WERI-Rb-1 (cell line): ENCODE data around the gene RWDD3.

Experiments
- DNase-seq: peaks from one replicate; pipeline ENCODE4 v3.0.0-alpha.2; 2020
- H3K27ac ChIP-seq: fragments of 250-450 bp; sonication (Bioruptor Pico); 2 replicates; pipeline ENCODE4 v1.5.1; 2020; ENCODE audit warnings: mild to moderate bottlenecking, moderate library complexity
- H3K27me3 ChIP-seq: fragments of 250-450 bp; sonication (Bioruptor Pico); 2 replicates; pipeline ENCODE4 v1.5.1; 2021; ENCODE audit warnings: mild to moderate bottlenecking, low read depth, moderate library complexity; ENCODE audit not compliant: insufficient read depth, severe bottlenecking
- H3K36me3 ChIP-seq: fragments of 250-450 bp; sonication (Bioruptor Pico); 2 replicates; pipeline ENCODE4 v1.5.1; 2020; ENCODE audit warnings: mild to moderate bottlenecking, moderate library complexity
- H3K4me3 ChIP-seq: 2 replicates; pipeline ENCODE4 v1.5.1; 2011; ENCODE audit warnings: low read depth, mild to moderate bottlenecking, control low read depth, low read length
- H3K9me3 ChIP-seq: fragments of 250-450 bp; sonication (Bioruptor Pico); 2 replicates; pipeline ENCODE4 v1.5.1; 2021; ENCODE audit warnings: mild to moderate bottlenecking, moderate library complexity; ENCODE audit not compliant: severe bottlenecking
- CTCF ChIP-seq: IDR thresholded peaks from 2 replicates; pipeline ENCODE4 v1.5.1; 2011; ENCODE audit warnings: low read depth, mild to moderate bottlenecking, control low read depth, inconsistent platforms, low read length

The RWDD3 gene

GRCh38 chr1:95286479-95286878, 52.5 kb downstream of the RWDD3 start:
- DNase-seq = no peak
- no peaks in the 10 kb centered on the region for H3K36me3 ChIP-seq
- no peak for TF ChIP-seq CTCF
- no peak overlapping the region for H3K27ac ChIP-seq
- no peaks in the 10 kb centered on the region for H3K9me3 ChIP-seq
- H3K4me3 ChIP-seq = no peak overlapping the region
- H3K27me3 ChIP-seq = no peaks in the 10 kb centered on the region

GRCh38 chr1:95287081-95287480, 53.1 kb downstream of the RWDD3 start:
- DNase-seq = no peak
- H3K4me3 ChIP-seq = no peak overlapping the region

GRCh38 chr1:95287825-95288224, 53.8 kb downstream of the RWDD3 start:
- no peak for DNase-seq
- Histone ChIP-seq H3K9me3 (no peaks in the 10 kb centered on the region), H3K4me3 (no peak overlapping the region), H3K27me3 (no peaks in the 10 kb centered on the region), H3K36me3 (no peaks in the 10 kb centered on the region), H3K27ac (no peak overlapping the region)
- no peak for TF ChIP-seq CTCF

More at GRCh38 chr1:95287081-95287480, 53.1 kb downstream of the RWDD3 start:
- Histone ChIP-seq H3K27ac (no peak overlapping the region), H3K9me3 (no peaks in the 10 kb centered on the region), H3K36me3 (no peaks in the 10 kb centered on the region), H3K27me3 (no peaks in the 10 kb centered on the region)
- TF ChIP-seq CTCF = peak; percentile 18; the same call in 1 of the 2 replicates
